Measurements from ENCODE around the gene TMTC4.
"Not testable (repeated sequence)": the region's sequence is repeated elsewhere in the genome, so short reads cannot be mapped to it uniquely, and the experiment has no call there.

The TMTC4 gene

DNA sequence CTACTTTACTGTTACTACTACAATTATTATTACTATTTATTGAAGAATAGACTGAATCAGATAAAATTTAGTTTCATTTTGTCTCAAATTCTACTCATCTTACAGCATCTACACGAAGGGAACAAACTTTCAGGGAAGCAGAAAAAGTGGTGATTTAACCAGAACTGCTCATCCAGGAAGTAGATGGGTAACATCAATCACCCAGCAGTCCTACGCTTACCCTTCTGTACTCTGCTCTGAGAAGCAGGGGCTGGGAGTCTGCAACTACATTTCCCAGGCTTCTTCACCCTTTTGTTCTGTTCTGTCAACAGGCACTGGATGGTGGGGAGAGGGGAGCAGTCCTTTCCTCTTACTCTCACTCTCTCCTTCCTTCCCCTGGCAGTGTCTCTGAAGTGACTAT lies 54.7 kb downstream of the TMTC4 start:
- Histone ChIP-seq H3K36me3 (ENCODE audit: insufficient read depth, low read length) (no peaks in the 10 kb centered on the region), H3K4me3 (ENCODE audit: low read length) (no peak overlapping the region), H3K27me3 (ENCODE audit: control insufficient read depth, insufficient read depth, low read length) (no peaks in the 10 kb centered on the region), H3K9ac (ENCODE audit: low read depth, low read length) (no peak overlapping the region), H3K4me2 (ENCODE audit: low read length) (no peak overlapping the region), H3K9me3 (replicated peaks; ENCODE audit: low read length) (no peaks in the 10 kb centered on the region), H3K4me1 (ENCODE audit: control insufficient read depth, insufficient read depth, low read length) (no peaks in the 10 kb centered on the region)

DNA sequence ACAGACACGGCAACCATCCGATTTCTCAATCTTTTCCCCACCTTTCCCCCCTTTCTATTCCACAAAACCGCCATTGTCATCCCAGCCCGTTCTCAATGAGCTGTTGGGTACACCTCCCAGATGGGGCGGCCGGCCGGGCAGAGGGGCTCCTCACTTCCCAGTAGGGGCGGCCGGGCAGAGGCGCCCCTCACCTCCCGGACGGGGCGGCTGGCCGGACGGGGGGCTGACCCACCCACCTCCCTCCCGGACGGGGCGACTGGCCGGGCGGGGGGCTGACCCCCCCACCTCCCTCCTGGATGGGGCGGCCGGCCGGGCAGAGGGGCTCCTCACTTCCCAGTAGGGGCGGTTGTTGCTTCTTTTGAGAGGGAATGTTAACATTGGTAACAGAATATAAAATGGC lies 55.7 kb downstream of the TMTC4 start:
- not testable (repeated sequence) for H3K9ac ChIP-seq (ENCODE audit: low read depth, low read length); H3K9me3 ChIP-seq (replicated peaks; ENCODE audit: low read length); H3K27me3 ChIP-seq (ENCODE audit: control insufficient read depth, insufficient read depth, low read length); H3K36me3 ChIP-seq (ENCODE audit: insufficient read depth, low read length); H3K4me2 ChIP-seq (ENCODE audit: low read length); H3K4me3 ChIP-seq (ENCODE audit: low read length); H3K4me1 ChIP-seq (ENCODE audit: control insufficient read depth, insufficient read depth, low read length)

DNA sequence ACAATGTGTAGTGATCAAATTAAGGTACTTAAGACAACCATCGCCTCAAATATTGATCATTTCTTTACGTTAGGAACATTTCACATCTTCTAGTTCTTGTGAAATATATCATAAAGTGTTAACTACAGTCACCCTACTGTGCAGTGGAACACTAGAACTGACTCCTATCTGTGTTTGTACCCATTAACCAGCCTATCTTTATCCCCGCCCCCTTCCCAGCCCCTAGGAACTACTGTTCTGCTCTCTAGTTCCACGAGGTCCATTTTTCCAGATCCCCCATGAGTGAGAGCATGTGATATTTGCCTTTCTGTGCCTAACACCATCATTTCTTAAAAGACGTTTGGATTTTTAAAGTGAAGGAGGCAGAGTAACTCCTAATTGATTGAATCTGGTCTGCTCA lies 61.6 kb downstream of the TMTC4 start:
- Histone ChIP-seq H3K4me1 (ENCODE audit: control insufficient read depth, insufficient read depth, low read length) (no peaks in the 10 kb centered on the region), H3K9ac (ENCODE audit: low read depth, low read length) (no peak overlapping the region), H3K27me3 (ENCODE audit: control insufficient read depth, insufficient read depth, low read length) (no peaks in the 10 kb centered on the region), H3K4me3 (ENCODE audit: low read length) (no peak overlapping the region), H3K4me2 (ENCODE audit: low read length) (no peak overlapping the region), H3K9me3 (replicated peaks; ENCODE audit: low read length) (no peaks in the 10 kb centered on the region), H3K36me3 (ENCODE audit: insufficient read depth, low read length) (no peaks in the 10 kb centered on the region)

DNA sequence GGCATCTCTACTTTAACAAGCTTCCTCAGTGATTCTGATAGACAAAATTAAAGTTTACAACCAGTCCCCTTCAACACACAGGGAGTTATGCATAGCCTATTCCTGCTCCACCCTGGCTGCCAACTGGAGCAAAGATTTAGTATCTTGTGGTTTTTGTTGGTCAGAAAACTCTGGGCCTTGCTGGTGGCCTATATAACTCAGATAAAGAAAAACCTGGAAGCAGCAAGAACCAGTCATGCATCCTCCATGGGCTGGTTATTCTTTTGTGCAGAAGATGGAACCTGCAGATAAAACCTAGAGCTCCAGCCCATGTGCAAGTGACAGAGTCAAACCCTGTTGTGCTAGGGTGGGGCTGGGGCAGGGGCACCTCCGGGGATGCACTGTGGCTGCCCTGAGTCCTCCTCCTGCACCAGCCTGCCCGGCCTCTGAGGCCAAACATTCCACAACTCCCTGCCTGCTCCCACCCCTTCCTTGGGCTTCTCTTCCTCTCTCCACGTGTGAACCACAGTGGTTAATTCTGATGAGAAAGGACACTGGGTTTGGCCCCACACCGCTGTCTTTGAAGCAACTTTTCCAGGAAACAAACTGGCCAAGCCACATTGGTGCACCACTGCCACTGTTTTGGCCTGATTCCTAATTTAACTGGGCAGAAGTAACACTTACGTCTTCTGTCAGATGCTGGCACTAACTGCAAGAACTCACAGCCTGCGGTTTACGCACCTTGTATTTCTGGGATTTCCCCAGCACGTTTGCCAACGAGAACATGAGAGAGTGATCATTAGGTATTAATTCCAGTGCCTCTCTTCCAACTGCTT lies 62.7 kb downstream of the TMTC4 start:
- Histone ChIP-seq H3K27me3 (ENCODE audit: control insufficient read depth, insufficient read depth, low read length) (no peaks in the 10 kb centered on the region), H3K9me3 (replicated peaks; ENCODE audit: low read length) (no peaks in the 10 kb centered on the region), H3K4me3 (ENCODE audit: low read length) (no peak overlapping the region), H3K4me2 (ENCODE audit: low read length) (no peak overlapping the region), H3K36me3 (ENCODE audit: insufficient read depth, low read length) (no peaks in the 10 kb centered on the region), H3K4me1 (ENCODE audit: control insufficient read depth, insufficient read depth, low read length) (no peaks in the 10 kb centered on the region), H3K9ac (ENCODE audit: low read depth, low read length) (no peak overlapping the region)

DNA sequence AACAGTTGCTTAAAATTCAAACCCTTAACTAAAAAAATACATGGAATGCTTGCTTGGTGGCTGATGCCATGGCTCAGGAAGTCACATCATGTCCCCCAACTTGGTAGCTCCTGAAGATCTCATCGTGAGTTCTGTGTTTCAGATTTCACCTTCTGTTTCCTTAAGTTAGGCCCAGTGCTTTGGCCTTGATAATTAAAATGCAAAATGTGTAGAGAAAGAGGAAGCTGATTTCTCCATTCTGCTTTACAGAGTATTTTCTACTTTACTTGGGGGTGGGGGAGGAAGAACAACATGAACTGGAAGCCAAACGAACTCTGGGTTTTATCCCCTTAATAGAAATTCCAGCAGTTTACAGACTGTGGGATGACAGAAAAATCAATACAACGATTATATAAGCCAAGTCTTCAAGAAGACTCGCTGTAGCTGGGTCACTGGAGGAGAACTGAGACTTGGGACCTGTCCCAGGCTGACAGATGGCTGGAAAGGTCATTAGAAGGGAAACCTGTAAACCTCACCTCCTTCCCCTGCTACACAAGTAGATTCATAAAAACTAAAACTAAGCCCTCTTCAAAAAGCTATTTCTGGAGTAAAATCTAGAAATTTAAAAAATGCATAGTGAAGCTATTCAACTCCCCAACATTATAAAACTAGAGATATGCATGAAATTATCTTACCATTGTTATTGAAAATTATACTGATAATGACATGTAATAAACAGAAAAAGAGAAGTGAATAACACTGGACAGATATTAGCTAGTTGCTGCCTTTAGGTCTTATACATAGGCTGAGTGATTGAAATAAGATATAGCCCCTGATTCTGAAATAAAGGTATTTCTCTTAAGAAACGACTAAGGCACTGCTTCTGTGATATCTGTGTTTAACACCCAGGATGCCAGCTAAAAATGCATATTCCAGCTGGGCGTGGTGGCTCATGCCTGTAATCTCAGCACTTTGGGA lies 63.9 kb downstream of the TMTC4 start:
- no peak overlapping the region for H3K4me2 ChIP-seq (ENCODE audit: low read length)
- no peaks in the 10 kb centered on the region for H3K4me1 ChIP-seq (ENCODE audit: control insufficient read depth, insufficient read depth, low read length)
- H3K36me3 ChIP-seq (ENCODE audit: insufficient read depth, low read length) = no peaks in the 10 kb centered on the region
- H3K27me3 ChIP-seq (ENCODE audit: control insufficient read depth, insufficient read depth, low read length) = no peaks in the 10 kb centered on the region
- no peak overlapping the region for H3K9ac ChIP-seq (ENCODE audit: low read depth, low read length)
- no peaks in the 10 kb centered on the region for H3K9me3 ChIP-seq (replicated peaks; ENCODE audit: low read length)
- H3K4me3 ChIP-seq (ENCODE audit: low read length) = no peak overlapping the region

DNA sequence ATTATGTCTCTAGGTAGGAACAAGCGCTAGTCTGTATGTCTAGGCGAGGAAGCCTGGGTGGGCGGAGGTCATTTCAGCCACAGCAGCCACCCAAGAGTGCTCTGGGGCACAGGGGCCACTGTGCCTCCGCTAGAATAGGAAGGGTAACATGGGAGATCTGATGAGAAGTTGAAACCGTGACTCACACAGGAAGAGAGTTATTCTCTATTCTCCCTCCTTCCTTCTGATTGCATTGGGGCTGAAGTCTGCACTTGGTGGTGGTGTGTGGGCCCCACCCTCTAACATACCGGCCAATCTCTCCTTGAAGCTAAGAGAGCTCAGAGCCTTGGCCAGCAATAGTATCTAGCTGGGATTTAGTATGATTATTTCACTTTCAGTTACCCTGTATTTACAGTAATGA lies 65.7 kb downstream of the TMTC4 start:
- Histone ChIP-seq H3K9me3 (replicated peaks; ENCODE audit: low read length) (no peaks in the 10 kb centered on the region), H3K9ac (ENCODE audit: low read depth, low read length) (no peak overlapping the region), H3K4me3 (ENCODE audit: low read length) (no peak overlapping the region), H3K36me3 (ENCODE audit: insufficient read depth, low read length) (no peaks in the 10 kb centered on the region), H3K4me1 (ENCODE audit: control insufficient read depth, insufficient read depth, low read length) (no peaks in the 10 kb centered on the region), H3K27me3 (ENCODE audit: control insufficient read depth, insufficient read depth, low read length) (no peaks in the 10 kb centered on the region), H3K4me2 (ENCODE audit: low read length) (no peak overlapping the region)

DNA sequence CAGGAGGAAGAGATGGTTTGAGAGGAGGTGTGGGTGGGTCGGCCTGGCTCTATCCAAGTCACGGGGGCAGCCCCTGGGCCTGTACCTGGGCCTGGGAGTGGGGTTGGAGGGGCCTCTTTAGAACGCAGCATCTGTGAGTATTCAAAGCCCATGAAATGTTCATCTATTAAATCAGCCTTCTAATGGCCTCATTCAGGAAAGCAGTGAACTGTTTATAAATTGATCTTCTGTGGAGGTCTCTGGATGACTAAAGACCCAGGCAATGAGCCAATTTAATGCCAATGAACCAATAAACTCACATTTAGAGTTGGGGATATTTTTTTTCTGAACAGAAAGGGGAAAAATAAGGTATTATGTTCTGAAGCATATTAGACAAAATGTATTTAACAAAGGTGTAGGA lies 66.1 kb downstream of the TMTC4 start:
- no peak overlapping the region for H3K9ac ChIP-seq (ENCODE audit: low read depth, low read length)
- H3K4me1 ChIP-seq (ENCODE audit: control insufficient read depth, insufficient read depth, low read length) = no peaks in the 10 kb centered on the region

DNA sequence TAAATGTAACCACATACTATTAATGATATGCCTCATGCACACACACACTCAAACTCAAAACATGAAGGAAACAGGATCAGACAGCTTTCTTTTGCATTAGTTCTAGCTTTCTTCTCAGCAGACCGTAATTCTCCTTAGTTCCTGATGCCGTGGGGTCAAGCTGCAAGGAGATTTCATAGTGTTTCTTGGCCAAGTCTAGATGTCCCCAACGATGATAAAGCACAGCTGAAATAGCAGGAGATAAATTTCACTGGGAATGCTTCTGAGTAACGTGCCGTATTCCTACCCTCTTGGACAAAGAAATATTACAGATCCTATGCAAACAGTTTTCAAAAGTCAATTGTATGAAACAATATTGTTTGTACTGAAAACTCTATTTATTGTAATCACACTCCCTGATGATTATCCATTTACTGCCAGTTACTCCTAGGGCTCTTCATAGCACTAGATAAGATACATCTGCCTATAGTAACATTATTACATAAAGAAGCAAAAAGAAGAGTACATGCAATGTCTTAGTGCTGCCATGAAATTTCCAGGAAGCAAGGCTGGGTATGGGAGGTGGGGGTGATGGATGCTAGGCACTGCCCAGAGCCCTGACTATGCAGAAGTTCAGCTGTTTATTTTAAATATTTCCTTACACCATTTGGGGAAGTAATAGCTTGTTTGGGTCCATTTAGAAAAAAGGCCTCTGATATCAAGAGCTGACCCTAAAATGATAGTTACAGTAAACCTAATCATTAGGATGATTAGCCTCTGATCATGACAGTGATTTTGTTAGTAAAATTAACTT lies 69.5 kb downstream of the TMTC4 start:
- Histone ChIP-seq H3K36me3 (ENCODE audit: insufficient read depth, low read length) (no peaks in the 10 kb centered on the region), H3K4me2 (ENCODE audit: low read length) (no peak overlapping the region), H3K9me3 (replicated peaks; ENCODE audit: low read length) (no peaks in the 10 kb centered on the region), H3K4me1 (ENCODE audit: control insufficient read depth, insufficient read depth, low read length) (no peaks in the 10 kb centered on the region), H3K4me3 (ENCODE audit: low read length) (no peak overlapping the region), H3K9ac (ENCODE audit: low read depth, low read length) (no peak overlapping the region), H3K27me3 (ENCODE audit: control insufficient read depth, insufficient read depth, low read length) (no peaks in the 10 kb centered on the region)

More for the DNA sequence above, 66.1 kb downstream of the TMTC4 start:
- H3K4me2 ChIP-seq (ENCODE audit: low read length) = no peak overlapping the region
- no peaks in the 10 kb centered on the region for H3K9me3 ChIP-seq (replicated peaks; ENCODE audit: low read length)
- H3K36me3 ChIP-seq (ENCODE audit: insufficient read depth, low read length) = no peaks in the 10 kb centered on the region
- H3K27me3 ChIP-seq (ENCODE audit: control insufficient read depth, insufficient read depth, low read length) = no peaks in the 10 kb centered on the region
- H3K4me3 ChIP-seq (ENCODE audit: low read length) = no peak overlapping the region

DNA sequence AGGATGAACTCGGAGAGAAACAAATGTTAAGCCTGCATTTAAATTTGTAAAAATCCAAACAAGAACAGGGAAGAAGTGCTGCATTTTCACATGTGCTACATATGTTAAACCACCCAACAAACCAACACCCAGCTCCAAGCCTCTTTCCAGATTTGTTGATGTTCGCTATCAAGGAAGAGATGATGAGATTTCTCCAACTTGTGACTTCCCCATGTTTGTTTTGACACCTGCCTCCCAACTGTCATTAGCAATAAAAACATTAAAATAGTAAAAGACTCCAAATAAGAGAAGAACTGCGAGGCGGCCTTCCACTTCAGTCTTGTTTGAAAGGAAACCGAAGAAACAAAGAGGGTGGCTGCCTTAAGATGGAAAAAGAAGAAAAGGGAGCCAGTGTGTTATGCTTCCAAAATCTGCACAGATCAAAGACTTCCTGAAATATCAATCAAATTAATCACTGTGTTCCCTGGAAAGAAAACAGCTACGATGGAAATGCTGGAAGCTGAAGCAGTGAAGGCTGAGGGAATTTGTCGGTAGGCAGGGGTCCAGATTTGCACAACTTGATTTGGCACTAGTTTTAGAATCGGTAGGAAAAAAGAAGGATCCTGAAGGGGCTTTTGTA lies 72.0 kb downstream of the TMTC4 start:
- H3K9ac ChIP-seq (ENCODE audit: low read depth, low read length) = no peak overlapping the region
- H3K4me3 ChIP-seq (ENCODE audit: low read length) = no peak overlapping the region
- no peaks in the 10 kb centered on the region for H3K27me3 ChIP-seq (ENCODE audit: control insufficient read depth, insufficient read depth, low read length)
- no peak overlapping the region for H3K4me2 ChIP-seq (ENCODE audit: low read length)
- H3K9me3 ChIP-seq (replicated peaks; ENCODE audit: low read length) = no peaks in the 10 kb centered on the region
- H3K36me3 ChIP-seq (ENCODE audit: insufficient read depth, low read length) = no peaks in the 10 kb centered on the region
- H3K4me1 ChIP-seq (ENCODE audit: control insufficient read depth, insufficient read depth, low read length) = no peaks in the 10 kb centered on the region

DNA sequence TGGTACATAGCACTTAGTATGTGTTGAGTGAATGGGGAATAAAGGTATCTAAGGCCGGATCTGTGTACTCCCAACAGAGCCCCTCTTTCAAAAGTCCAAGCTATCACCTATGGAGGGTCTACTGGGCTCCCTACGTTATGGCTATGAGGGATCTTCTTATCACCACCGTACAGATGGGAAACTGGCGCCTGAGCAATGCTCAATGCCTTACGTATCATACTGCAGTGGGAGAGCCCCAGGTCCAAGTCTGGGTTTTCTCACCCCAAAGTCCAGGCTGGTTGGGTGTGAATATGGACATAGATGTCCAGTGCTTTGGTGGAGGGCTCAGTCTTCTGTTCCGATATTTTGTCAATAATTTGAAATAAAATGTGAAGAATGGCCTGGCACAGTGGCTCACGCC lies 72.9 kb downstream of the TMTC4 start:
- no peak overlapping the region for H3K4me2 ChIP-seq (ENCODE audit: low read length)

DNA sequence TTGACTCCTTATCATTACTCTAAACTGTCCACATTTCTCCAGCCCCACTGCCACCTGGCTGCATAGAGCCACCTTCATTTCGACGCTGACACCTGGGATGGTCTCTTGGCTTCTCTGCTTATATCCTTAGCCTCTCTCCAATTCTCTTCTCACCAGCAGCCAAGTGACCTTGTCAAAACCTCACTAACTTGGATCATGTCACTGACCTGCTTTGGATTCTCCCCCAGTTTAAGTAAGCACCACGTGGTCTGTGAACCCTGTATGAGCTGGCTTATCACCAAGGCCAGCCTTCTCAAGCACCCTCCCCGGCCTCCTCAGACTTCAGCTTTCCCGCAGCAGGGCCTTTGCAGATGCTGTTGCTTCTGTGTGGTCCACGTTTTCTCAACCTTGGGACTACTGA lies 73.7 kb downstream of the TMTC4 start:
- Histone ChIP-seq H3K9me3 (replicated peaks; ENCODE audit: low read length) (no peaks in the 10 kb centered on the region), H3K9ac (ENCODE audit: low read depth, low read length) (no peak overlapping the region), H3K4me1 (ENCODE audit: control insufficient read depth, insufficient read depth, low read length) (no peaks in the 10 kb centered on the region), H3K27me3 (ENCODE audit: control insufficient read depth, insufficient read depth, low read length) (no peaks in the 10 kb centered on the region), H3K36me3 (ENCODE audit: insufficient read depth, low read length) (no peaks in the 10 kb centered on the region), H3K4me2 (ENCODE audit: low read length) (no peak overlapping the region), H3K4me3 (ENCODE audit: low read length) (no peak overlapping the region)

More for the DNA sequence above, 72.9 kb downstream of the TMTC4 start:
- Histone ChIP-seq H3K4me3 (ENCODE audit: low read length) (no peak overlapping the region), H3K9me3 (replicated peaks; ENCODE audit: low read length) (no peaks in the 10 kb centered on the region), H3K36me3 (ENCODE audit: insufficient read depth, low read length) (no peaks in the 10 kb centered on the region), H3K27me3 (ENCODE audit: control insufficient read depth, insufficient read depth, low read length) (no peaks in the 10 kb centered on the region), H3K4me1 (ENCODE audit: control insufficient read depth, insufficient read depth, low read length) (no peaks in the 10 kb centered on the region), H3K9ac (ENCODE audit: low read depth, low read length) (no peak overlapping the region)
